GM19324 (cell line): ENCODE results near the gene CAPN11.

Source experiments
- ATAC-seq: cut with Tn5 transposase; IDR thresholded peaks from one replicate; pipeline ENCODE4 v1.9.1; 2021; ENCODE audit warnings: mild to moderate bottlenecking, moderate library complexity; ENCODE audit not compliant: unreplicated experiment, low FRiP score

CAPN11 gene

GRCh38 chr6:44158770-44159228 lies at the start of gene CAPN11:
TSS of gene CAPN11 (plus strand) at chr6:44158820. CDS start at chr6:44158849, 29 bp downstream.
- no peak for ATAC-seq

DNA sequence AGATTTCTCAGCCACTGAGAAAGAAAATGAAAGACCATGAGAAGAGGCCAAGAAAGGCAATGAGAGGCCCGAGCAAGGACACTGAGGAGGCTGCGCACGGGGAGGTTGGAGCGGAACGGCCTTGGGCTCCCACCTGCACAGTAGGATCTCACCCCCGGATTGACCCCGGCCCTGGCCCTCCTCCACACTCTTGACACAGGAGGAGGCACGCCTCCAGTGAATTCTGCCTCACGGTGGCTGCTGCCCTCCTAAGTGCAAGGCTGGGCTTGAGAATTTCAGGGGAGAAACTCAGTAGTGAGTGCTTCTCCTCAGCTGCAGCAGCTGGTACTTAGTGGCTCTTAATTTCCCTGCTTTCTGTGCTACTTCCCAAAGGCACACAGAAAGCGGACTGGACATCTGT lies 49.4 kb upstream of the CAPN11 start:
- ATAC-seq, result no peak

GRCh38 chr6:44110005-44110676 lies 48.5 kb upstream of the CAPN11 start:
- ATAC-seq, result no peak

- no peak for ATAC-seq
Observed at GRCh38 chr6:44110966-44111365, 47.7 kb upstream of the CAPN11 start.

DNA sequence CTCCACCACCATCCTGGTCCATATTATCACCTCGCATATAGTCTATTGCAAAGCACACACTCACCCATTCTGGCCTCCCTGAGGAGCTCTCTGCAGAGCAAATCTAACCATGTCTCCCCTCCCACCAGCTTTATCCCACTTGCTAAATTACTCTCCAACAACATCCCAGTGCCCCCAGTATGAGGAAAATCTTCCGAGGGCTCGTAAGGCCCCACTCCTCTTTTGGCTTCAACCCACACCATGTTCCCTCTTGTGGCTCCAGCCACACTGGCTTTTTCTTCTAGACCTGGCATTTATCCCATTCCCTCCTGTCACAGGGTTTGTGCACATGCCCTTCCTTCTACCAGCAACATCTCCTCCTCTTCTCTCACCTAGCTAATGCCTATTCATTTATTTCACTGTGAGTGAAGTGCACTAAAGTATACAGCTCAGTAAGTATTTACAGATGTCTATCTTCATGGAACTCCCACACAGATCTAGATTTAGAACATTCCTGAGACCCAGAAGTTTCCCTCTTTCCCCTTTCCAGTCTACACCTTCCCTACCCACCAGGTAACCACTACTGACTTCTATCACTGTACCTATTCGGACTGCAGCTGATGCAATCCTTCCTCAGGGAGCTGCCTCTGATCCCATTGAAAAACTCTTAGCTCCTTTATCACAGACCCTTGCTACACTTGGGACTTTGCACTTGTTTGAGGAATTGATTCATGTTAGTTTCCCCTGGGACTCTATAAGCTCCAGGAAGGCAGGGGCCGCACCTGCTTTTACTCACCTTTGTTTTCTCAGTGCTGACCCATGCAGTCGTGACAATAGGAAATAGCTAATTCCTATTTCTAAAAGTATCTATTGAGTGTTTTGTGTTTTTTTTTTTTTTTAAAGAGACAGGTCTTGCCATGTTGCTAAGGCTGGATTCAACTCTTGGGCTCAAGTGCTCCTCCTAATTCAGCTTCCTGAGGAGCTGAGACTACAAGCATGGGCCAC lies 46.9 kb upstream of the CAPN11 start:
- ATAC-seq, result no peak

GRCh38 chr6:44113414-44113813 lies 45.2 kb upstream of the CAPN11 start:
- ATAC-seq, result no peak

DNA sequence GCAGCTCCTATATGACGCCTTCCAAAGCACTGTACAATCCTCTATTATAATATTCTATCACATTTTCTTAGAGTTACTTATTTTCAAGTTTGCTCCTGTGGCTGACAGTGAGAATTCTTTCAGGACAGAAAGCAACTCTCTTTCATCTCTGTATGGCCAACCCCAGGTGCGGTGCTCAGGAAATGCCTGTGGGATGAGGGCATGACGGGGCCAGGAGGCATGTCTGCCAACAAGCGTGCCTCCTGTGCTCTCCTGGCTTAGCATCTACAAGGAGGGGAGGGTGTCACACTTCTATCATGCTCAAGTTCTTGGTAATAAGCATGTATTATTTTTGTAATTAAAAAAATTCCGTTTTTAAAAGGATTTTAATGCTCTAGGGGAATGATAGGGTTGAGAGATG lies 42.8 kb upstream of the CAPN11 start:
- ATAC-seq, result no peak

- ATAC-seq, result no peak
Observed at GRCh38 chr6:44116641-44117382, 41.8 kb upstream of the CAPN11 start.

GRCh38 chr6:44117397-44118128 lies 41.1 kb upstream of the CAPN11 start:
- ATAC-seq, result no peak

- no peak for ATAC-seq
Observed at GRCh38 chr6:44119704-44120262, 38.8 kb upstream of the CAPN11 start.

DNA sequence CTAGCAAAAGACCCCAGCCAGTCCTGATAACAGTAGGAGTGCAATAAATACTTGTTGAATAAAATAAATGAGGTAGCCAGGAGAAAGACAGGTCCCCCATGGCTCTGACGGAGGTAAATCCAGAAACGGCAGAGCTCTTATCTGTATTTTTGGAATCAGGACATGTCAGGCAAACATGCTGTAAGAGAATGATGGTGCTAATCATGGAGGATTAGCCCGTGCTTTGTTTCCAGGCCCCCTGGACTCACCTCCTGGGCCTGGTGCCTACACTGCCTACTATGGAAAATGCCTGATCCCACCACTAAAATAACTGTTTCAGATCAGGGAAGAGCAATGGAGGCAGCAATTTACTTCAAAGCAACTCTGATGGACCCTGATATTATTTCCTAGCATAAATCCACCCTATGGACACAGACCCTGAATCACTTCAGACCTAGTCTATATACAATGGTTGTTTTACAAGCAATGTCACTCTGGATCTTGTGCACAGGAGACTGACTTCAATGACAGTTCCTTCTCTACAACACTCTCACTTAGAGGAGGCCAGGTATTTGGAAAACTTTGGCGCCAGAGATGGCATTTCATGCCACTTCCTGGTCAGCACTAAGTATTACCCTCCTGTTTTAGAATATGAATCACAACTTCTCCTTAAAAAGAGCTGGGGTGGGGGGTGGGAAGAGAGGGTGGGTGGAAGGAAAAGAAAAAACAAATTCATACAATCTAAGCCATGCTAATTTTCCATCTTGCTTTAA lies 37.8 kb upstream of the CAPN11 start:
- ATAC-seq, result no peak

GRCh38 chr6:44122801-44123200 lies 35.8 kb upstream of the CAPN11 start:
- no peak for ATAC-seq

DNA sequence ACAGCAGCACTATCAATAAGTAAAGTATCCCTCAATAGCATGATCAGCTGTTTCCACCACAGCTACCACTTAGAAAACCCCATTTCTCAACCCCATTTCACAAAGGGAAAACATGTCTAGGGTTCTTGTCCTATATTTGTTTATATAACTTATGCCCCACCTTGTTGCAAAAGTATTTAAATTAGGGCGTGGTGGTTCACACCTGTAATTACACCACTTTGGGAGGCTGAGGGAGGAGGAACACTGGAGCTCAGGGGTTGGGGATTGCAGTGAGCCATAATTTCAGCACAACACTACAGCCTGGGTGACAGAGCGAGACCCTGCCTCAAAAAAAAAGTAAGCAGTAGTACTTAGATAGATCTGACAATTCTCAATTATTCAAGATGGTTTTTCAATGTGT lies 35.1 kb upstream of the CAPN11 start:
- ATAC-seq, result no peak

GRCh38 chr6:44126320-44127149 lies 32.1 kb upstream of the CAPN11 start:
- peak; percentile 21 for ATAC-seq

- ATAC-seq, result peak; percentile 83
Observed at GRCh38 chr6:44127186-44128019, 31.2 kb upstream of the CAPN11 start, which contains the start of the genes MRPL14 and TMEM63B. TSS of gene MRPL14 (minus strand) at chr6:44127452. CDS start at chr6:44116611, 10,841 bp downstream. TSS of gene TMEM63B (plus strand) at chr6:44127554. CDS start at chr6:44134585, 7,031 bp downstream.

DNA sequence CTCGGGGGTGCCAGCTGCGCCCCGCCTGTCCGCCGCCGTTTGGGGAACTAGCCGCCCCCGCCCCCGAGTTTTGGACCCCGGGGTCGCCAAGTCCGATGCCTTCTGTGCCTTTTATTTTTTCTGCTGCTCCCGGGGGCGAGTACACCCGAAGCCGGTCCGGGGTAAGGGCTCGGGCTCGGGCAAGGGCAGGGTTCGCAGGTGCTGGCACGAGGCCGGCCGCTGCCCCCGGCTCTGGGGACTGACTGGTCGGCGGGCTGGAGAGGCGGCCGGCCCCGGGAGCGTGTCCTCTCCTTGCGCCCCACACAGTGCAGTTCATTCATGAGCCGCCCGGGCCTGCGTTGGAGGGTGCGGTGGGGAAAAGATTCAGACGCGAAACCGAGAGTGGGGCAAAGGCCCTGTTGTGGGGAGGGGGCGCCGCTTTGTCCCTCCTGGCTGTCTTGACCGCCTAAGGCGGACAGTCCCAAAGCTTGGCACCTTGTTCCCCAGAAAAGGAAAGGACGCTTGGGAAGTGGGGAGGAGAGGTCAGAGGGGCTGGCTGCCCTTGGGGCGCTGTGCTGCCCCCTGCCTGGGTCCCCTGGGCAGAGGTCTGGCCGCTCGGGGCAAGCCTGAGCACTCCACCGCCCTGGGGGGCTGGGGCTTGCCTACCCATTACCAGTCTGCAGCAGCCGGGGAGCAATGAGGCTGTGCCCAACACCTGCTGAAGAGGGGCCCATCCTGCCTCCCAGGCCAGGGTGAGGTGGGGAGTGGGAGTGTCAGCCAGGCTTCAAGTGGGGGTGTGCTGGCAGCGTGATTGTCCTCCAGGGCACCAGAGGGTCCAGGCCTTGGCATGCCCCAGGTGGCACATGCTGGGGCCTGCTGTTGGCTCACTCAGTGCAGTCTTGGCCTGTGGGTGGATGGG lies 30.4 kb upstream of the CAPN11 start:
- ATAC-seq, result peak; percentile 10
